Middle frontal gyrus (tissue), 1 donor: ENCODE measurements around the gene PLP1.
"Not testable (repeated sequence)": the region's sequence is repeated elsewhere in the genome, so short reads cannot be mapped to it uniquely, and the experiment has no call there.

Experiments used
- DNase-seq: peaks from one replicate; pipeline ENCODE4 v3.0.0-alpha.2; 2015; ENCODE audit warnings: low spot score; ENCODE audit errors: extremely low spot score

Gene PLP1

DNA sequence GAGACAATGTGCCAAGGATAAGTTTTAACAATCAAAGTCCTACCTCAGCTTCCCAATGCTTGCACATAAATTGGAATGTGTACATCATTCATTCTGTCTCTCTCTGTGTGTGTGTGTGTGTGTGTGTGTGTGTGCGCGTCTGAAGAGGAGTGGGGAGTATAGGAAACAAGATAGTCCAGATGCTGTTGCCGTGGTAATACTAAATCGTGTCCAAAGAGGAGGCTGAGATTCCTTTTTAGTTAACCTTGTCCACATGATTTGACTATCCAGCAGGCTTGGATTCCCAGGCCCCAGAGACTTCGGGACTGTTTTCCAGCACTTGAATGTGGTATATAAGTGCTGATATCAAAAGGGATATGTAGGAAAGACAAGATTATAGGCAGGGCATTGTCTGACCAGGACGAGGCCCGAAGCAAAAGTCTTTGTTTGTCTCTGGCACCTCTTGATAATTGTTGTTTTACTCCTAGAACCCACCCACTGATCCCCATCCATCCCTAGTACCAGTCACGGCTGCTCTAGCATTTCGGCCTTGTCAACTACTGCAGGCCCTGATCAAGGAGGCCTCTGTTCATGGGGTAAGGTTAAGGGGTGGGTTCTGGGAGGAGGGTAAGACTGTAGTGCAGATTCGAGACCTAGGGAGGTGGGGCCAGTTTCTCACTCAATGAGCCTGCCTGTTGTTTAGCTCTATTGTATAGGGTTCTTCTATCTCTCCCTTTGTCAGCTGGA lies 3.9 kb downstream of the PLP1 start:
- DNase-seq: peak; percentile 29

DNA sequence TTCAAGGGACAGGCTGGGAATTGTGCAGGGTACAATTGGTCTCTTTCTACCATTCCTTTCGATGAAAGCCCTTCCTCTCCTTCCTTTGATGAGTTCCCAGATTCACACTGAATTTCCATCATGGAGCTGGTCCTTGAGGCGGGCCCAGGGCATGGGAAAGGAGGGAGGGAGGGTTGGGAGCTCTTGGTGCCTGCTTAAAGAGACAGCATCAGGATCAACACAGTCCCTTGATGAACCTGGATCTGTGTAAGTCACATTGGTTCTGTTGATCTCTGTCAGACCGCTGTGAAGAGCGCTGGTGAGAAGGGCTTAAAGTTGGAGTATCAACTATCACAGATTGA lies 4.4 kb downstream of the PLP1 start:
- DNase-seq: no peak

DNA sequence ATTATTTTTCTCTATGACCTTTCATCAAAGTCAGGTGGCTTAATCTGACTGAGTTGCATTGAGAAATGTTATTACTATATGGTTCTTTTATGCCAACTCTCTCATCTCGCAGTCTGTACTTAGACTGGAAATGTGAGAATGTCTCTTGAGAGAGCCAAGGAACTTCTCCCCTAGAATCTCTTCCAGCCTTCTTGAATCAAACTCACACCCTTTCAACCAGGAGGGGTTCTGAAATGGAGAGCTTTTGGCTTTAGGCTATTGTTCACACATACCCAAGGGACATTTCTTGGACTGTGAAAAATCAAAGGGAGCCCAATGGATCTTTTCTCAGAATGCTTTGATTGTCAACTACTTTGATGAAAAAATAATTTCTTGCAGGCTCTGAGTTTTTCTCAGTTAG lies 5.1 kb downstream of the PLP1 start:
- no peak for DNase-seq

DNA sequence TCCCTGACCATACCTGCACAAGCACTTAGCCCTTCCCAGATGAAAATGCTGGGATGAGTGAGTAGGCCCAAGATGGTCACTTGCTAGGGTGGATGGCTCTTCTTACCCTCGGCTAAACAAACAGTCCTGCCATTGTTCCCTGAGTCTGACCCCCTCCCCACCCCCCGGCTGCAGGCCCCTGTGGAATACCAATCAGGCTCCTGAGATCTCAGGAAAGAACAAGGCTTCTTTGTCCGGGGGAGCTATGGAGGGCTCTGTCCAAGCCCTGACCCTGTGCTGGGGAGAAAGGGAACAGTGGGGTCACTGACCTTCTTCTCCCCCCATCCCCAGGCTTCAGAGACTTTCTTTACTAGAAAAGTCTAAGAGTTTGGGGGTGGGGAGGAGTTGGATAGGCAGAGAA lies 6.0 kb downstream of the PLP1 start:
- no peak for DNase-seq

- no peak for DNase-seq
Measured at GRCh38 chrX:103783196-103783595, 6.6 kb downstream of the PLP1 start.

DNA sequence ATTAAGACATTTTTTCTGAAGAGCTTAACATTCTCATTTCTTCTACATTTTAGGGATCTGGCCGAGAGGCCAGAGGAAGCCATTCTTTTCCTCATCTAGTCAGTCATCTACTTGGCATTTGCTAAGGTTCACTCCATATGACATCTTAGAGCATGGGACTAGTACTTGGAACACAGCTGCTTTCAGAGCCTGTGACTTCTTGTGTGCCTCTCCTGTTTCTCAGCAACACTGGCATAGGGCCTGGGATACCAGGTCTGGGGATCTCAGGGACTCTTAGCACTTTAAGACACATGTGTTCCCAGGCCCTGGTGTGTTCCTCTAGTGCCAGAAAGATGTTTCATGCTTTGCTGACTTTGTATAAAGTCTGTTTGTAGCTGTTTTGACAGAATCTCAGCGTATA lies 7.3 kb downstream of the PLP1 start:
- no peak for DNase-seq

- DNase-seq: no peak
Measured at GRCh38 chrX:103789004-103789403, 12.4 kb downstream of the PLP1 start.

DNA sequence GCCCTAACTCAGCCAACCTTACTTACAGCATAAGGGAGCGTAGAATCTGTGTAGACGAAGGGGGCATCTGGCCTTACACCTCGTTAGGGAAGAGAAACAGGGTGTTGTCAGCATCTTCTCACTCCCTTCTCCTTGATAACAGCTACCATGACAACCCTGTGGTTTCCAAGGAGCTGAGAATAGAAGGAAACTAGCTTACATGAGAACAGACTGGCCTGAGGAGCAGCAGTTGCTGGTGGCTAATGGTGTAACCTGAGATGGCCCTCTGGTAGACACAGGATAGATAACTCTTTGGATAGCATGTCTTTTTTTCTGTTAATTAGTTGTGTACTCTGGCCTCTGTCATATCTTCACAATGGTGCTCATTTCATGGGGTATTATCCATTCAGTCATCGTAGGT lies 14.6 kb downstream of the PLP1 start:
- no peak for DNase-seq

GRCh38 chrX:103791826-103792485 lies 15.3 kb downstream of the PLP1 start:
- DNase-seq: no peak

DNA sequence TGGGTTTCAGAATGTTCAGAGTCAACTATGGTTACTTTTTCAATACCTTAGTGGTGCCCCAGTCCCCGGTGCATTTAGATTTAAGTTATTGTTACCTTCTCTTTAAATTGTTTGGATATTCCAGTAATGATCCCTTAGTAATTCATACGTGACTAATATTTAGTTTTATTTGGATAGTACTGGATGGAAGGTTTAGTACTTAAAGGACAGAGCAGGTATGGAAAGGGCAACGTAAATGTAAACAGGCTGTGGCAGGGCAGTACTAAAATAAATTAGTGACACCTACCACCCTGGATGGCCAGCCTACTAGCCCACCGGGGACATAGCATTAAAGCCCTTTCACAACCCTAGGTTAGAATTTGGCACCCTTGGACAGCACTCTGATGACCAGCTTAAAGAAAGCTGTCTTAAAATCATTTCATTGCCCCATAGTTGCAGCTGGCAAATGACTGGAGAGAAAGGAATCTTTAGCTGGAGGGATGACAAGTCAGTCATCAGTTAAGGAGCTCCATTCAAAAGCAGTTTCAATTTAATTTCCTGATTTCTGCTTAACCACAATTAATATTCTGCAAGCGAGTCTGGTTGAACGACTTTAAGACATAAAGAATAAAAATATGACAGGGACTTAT lies 16.4 kb downstream of the PLP1 start:
- DNase-seq: no peak

GRCh38 chrX:103793545-103793940 lies 16.9 kb downstream of the PLP1 start:
- no peak for DNase-seq

DNA sequence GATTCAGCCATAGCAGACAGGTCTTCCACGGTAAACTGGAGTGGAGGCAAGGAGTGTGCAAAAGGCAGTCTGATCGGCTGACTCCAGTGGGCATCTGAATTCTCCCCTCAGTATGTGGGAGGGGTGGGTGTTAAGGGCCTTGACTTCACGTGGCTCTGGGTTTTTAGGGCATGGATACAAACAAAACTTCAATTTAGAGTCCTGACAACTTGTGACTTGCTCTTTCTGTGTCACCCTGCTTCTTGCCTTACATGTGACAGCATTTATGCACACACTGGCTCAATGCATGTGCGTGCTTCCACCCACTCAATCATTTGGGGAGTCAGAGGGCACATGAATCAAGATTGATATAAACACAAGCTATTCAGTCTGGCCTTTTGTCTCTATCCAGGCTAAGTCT lies 17.5 kb downstream of the PLP1 start:
- DNase-seq: no peak

GRCh38 chrX:103797691-103798090 lies 21.1 kb downstream of the PLP1 start:
- DNase-seq: no peak

GRCh38 chrX:103800318-103800717 lies 23.7 kb downstream of the PLP1 start:
- DNase-seq: no peak

DNA sequence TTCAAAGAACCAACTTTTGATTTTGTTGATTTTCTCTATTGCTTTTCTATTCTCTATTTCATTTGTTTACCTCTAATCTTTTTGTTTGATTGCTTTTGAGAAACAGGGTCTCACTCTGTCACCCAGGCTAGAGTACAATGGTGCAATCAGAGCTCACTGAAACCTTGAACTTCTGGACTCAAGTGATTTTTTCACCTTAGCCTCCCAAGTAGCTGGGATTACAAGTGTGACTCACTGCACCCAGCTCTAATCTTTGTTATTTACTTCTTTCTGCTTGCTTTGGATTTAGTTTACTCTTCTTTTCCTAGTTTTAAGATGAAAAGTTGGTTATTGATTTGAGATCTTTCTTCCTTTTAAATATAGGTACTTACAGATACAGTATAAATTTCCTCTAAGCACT lies 29.2 kb downstream of the PLP1 start:
- DNase-seq: no peak

DNA sequence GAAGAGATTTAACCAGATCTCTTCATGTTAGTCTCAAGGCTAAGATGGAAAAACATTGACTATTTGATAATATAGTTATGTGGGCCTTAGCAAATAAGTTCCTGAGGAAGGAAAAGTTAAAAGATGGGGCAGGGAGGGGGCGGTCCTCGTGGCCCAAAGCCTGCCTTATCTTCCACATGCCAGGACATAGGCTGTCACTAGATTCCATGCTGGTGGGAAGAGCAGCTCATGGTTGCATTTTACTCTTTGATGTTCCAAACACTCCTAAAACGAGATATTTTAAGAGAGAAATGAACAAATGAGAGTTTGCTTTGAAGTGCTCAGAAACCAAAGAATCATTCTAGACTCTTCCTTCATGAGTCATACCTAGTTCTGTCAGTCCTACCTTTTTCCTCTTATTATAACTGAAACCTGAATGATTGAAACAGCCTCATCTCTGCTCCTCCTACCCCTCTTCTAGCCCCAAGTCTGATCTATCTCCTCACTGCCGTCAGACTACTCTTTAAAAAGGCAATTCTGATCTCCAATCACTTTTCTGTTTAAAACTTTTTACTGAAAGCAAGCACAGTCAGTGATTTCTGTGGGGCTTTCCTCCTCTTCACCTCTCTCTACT lies 30.3 kb downstream of the PLP1 start:
- DNase-seq: no peak

DNA sequence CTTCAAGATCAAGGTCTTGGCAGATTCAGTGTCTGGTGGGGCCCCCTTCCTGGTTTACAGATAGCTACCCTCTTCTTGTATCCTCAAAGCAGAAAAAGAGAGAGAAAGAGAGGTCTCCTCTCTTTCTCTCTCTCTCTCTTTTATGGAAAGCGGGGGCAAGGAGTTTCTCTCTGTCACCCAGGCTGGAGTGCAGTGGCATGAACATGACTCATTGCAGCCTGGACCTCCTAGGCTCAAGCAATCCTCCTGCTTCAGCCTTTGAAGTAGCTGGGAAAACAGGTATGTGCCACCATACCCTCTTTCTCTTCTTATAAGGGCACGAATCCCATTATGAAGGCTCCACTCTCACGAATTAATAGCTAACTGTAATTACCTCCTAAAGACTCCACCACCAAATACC lies 35.2 kb downstream of the PLP1 start:
- no peak for DNase-seq

DNA sequence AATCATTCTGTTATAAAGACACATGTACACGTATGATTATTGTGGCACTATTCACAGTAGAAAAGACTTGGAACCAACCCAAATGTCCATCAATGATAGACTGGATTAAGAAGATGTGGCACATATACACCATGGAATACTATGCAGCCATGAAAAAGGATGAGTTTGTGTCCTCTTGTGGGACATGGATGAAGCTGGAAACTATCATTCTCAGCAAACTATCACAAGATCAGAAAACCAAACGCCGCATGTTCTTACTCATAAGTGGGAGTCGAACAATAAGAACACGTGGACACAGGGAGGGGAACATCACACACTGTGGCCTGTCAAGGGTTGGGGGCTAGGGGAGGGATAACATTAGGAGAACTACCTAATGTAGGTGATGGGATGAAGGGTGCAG lies 40.5 kb downstream of the PLP1 start:
- not testable (repeated sequence) for DNase-seq

DNA sequence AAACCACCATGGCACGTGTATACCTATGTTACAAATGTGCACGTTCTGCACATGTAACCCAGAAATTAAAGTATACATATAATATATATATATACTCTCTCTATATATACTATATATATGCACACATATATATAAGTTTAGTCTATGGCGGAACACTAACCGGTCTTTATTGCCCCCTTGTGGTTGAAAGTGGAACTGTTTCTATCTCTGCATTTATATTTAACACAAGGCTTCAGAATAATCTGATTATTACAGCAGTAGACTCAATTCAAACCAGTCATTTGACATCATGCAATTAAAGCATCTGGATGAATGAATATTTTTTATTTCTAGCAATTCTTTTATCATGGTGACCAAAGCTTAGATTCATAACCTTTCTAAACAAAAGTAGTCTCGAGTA lies 40.9 kb downstream of the PLP1 start:
- peak; percentile 53 for DNase-seq

- no peak for DNase-seq
Measured at GRCh38 chrX:103818842-103819619, 42.4 kb downstream of the PLP1 start.

DNA sequence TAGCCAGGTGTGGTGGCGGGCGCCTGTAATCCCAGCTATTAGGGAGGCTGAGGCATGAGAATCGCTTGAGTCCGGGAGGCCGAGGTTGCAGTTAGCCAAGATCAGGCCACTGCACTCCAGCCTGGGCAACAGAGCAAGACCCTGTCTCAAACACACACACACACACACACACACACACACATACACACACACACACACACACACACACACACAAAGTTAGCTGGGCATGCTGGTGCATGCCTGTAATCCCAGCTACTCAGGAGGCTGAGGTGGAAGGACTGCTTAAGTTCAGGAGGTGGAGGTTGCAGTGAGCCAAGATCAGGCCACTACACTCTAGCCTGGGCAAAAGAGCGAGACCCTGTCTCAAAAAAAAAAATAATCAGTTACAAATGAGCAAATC lies 44.2 kb downstream of the PLP1 start:
- DNase-seq: not testable (repeated sequence)

GRCh38 chrX:103823591-103823990 lies 47.0 kb downstream of the PLP1 start:
- DNase-seq: no peak
